Loucy (cell line): ENCODE data around the gene BRICD5.

Source experiments
- CTCF ChIP-seq: fragments of 200-600 bp; sonication (generic); conservative IDR thresholded peaks from 2 replicates; pipeline ENCODE4 v1.5.1; 2014; ENCODE audit warnings: mild to moderate bottlenecking, antibody characterized with exemption, low read length
- EZH2phosphoT487 ChIP-seq: fragments of 200-600 bp; IDR thresholded peaks from 2 replicates; pipeline ENCODE4 v1.6.1; 2018; ENCODE audit warnings: antibody characterized with exemption, mild to moderate bottlenecking, moderate library complexity, borderline replicate concordance

- TF ChIP-seq CTCF, result no peak
- no peak for TF ChIP-seq EZH2phosphoT487
These were observed 12.4 kb downstream of the BRICD5 start for GRCh38 chr16:2198283-2198682.
